ENCODE data around the gene MLX.
"Not testable (repeated sequence)": the region's sequence is repeated elsewhere in the genome, so short reads cannot be mapped to it uniquely, and the experiment has no call there.

The MLX gene

DNA sequence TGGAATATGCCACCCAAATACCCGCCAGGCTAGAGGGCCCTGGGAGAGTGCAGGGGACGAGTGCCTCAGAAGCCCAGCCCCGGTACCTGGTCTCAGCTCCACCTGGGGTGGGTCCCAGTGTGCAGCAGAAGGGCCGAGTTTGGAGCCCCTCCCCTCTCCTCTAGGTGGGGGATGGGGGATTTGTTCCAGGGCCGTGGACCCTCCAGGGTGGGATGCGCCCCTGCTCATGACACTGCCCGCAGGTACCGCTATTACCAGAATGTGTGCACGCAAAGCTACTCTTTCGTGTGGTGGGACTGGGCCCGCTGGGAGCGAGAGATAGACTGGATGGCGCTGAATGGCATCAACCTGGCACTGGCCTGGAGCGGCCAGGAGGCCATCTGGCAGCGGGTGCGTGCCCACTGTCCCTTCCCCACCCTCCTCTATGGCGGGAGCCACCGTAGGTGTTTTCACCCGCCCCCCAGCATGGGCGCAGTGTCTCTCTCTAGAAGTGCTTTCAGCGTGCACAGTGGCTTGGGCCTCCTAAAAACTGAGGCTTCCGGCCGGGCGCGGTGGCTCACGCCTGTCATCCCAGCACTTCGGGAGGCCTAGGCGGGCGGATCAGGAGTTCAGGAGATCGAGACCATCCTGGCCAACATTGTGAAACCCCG lies 29.6 kb upstream of the MLX start:
- TF ChIP-seq CTCF (conservative IDR thresholded peaks at IDR 0.05; ENCODE audit: low read length), result no peak
- no peak for DNase-seq (ENCODE audit: low read depth)

GRCh38 chr17:42537826-42538451 lies 29.0 kb upstream of the MLX start:
- H3K4me3 ChIP-seq (ENCODE audit: low read length), result no peak overlapping the region
- no peak for TF ChIP-seq CTCF (conservative IDR thresholded peaks at IDR 0.05; ENCODE audit: low read length)
- DNase-seq (ENCODE audit: low read depth), result no peak

More for the DNA sequence above, 29.6 kb upstream of the MLX start:
- H3K4me3 ChIP-seq (ENCODE audit: low read length), result peak overlapping the region; percentile 78

- no peak for TF ChIP-seq CTCF (conservative IDR thresholded peaks at IDR 0.05; ENCODE audit: low read length)
- no peak for DNase-seq (ENCODE audit: low read depth)
- no peak overlapping the region for H3K4me3 ChIP-seq (ENCODE audit: low read length)
Observed at GRCh38 chr17:42538482-42538881, 28.4 kb upstream of the MLX start.

- not testable (repeated sequence) for DNase-seq (ENCODE audit: low read depth); H3K4me3 ChIP-seq (ENCODE audit: low read length)
Observed at GRCh38 chr17:42540558-42540957, 26.3 kb upstream of the MLX start.

DNA sequence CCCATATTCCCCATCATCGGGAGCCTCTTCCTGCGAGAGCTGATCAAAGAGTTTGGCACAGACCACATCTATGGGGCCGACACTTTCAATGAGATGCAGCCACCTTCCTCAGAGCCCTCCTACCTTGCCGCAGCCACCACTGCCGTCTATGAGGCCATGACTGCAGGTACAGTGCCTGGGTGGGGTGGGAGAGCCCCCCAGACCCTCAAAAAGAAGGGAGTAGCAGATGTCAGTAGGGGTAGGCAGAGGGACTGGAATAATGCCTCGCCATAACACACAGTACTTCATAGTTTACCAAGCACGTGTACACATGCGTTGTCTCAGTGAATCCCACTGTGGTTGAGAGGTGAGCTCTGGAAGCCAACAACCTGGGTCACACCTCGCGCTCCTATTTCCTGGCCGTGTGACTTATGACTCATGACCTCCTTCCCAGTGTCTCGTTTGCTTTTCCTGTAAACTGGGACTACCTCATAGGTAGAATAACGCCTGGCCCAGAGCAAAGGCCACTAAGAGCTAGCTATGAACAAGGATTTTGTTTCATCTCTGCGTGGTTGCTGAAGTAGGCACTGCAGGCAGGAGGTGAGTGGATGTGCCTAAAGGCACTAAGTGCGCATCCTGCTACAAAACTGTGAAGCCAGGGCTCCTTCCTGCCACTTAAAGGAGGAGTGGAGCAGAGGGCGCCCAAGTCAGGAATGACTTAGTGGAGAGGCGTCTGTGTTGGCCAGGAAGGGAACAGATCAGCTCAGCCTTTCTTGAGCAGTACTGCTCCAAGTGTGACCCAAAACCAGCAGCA lies 25.7 kb upstream of the MLX start:
- no peak for TF ChIP-seq CTCF (conservative IDR thresholded peaks at IDR 0.05; ENCODE audit: low read length)
- no peak overlapping the region for H3K4me3 ChIP-seq (ENCODE audit: low read length)
- DNase-seq (ENCODE audit: low read depth), result no peak

- no peak overlapping the region for H3K4me3 ChIP-seq (ENCODE audit: low read length)
- DNase-seq (ENCODE audit: low read depth), result no peak
- no peak for TF ChIP-seq CTCF (conservative IDR thresholded peaks at IDR 0.05; ENCODE audit: low read length)
Observed at GRCh38 chr17:42543190-42544079, 23.5 kb upstream of the MLX start.

DNA sequence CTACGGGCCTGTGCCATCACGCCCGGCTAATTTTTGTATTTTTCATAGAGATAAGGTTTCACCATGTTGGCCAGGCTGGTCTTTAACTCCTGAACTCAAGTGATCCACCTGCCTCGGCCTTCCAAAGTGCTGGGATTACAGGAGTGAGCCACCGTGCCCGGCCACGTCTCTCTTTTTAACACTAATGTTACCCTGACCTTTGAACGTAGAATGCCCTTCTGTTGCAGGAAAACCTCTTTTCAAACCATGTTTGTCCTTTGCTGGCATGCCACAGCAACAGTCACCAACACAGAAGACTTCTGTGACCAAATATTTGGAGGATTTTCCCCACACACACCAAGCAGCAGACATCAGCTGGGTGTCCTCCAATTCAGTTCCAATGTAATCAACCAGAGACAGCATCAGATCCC lies 22.0 kb upstream of the MLX start:
- TF ChIP-seq CTCF (conservative IDR thresholded peaks at IDR 0.05; ENCODE audit: low read length), result no peak
- no peak for DNase-seq (ENCODE audit: low read depth)
- H3K4me3 ChIP-seq (ENCODE audit: low read length), result no peak overlapping the region

DNA sequence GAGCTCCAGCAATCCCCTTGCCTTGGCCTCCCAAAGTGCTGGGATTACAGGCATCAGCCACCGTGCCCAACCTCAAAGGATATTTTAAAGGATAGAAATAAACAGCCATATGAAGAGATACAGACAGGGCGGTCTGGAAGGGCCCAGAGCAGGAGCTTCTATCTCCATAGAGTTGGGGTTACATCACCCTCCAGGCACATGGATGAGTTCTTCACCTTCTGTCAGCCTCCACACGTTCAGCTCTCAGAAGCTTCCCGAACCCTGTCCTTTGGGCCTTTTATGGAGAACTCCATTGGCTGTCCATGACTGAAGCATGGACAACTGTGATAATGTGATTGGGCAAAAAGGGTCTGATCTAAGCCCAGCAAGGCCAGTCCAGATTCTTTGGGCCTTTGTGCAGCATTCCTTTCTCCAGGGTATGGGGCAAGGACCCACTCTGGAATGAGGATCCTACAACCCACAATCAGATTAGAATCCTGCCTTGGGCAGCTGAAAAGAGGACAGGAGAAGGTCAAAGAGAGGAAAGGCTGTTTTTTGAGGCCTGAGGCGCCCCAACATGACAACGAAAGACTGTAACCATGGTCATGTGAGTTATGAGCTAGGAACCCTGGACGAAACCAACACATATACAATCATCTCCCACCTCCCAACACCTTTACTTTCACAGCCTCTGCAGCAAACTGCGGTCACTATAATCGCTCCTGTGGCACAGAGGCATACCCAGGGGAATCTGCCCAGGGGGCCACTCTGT lies 21.0 kb upstream of the MLX start:
- not testable (repeated sequence) for DNase-seq (ENCODE audit: low read depth); H3K4me3 ChIP-seq (ENCODE audit: low read length)
